HG03066 (cell line): Measurements from ENCODE around the gene PAK4.

ENCODE experiments used
- ATAC-seq: cut with Tn5 transposase; IDR thresholded peaks from one replicate; pipeline ENCODE4 v1.9.1; 2021; ENCODE audit warnings: low read depth; ENCODE audit not compliant: unreplicated experiment

The PAK4 gene

GRCh38 chr19:39177110-39177699 is 51.6 kb downstream of the PAK4 start:
- ATAC-seq, result no peak

- ATAC-seq, result no peak
Observed at GRCh38 chr19:39177736-39178135, 52.1 kb downstream of the PAK4 start.

- no peak for ATAC-seq
Observed at GRCh38 chr19:39178296-39179006, 52.9 kb downstream of the PAK4 start.

DNA sequence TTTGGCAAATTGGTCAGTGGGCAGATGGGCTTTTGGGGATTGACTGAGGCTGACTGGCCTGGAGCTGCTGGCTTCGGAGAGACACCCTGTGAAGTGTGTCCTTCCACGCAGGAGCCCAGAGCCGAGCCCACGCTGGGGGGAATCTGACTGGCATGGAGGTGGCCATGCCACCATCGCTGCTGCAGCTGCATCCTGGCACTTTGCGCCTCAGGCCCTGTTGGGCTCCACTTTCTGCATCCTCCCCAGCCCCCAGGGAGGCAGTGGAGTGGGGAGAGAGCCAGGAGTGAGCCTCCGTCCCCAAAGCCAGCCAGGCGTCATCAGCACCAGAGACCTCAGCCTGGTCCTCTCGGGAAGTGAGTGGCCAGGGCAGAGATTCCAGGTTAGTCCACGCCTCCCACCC is 54.2 kb downstream of the PAK4 start:
- no peak for ATAC-seq

GRCh38 chr19:39180749-39181148 is 55.2 kb downstream of the PAK4 start:
- ATAC-seq, result no peak

DNA sequence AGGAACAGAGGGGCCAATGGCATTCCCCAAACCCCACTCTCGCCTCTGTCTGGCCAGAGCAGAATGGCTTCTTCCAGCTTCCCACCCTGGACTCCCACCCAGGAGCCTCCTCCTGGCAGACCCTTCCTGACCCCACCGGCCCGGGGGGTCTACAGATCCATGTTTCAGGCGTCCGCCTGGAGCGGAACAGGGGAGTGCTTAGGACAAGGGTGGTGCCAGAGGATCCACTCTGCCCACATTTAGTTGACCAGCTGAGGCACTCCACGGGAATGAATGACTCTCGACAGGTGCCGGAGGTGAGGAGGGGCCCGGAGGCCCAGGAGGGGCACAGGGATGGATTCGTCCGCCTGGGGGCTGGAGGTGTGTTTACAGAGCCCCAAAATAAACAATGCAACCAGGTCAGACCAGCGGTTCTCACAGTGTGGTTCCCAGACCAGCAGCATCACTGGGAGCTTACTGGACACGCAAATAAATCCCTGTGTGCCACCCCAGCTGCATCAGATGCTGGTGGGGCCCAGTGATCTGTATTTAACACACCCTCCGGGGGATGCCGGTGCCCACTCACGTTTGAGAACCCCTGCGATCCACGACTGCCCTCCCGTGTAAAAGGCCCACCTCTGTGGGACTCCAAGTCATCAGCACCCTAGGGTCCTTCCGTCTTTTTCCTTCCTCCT is 56.1 kb downstream of the PAK4 start:
- no peak for ATAC-seq

DNA sequence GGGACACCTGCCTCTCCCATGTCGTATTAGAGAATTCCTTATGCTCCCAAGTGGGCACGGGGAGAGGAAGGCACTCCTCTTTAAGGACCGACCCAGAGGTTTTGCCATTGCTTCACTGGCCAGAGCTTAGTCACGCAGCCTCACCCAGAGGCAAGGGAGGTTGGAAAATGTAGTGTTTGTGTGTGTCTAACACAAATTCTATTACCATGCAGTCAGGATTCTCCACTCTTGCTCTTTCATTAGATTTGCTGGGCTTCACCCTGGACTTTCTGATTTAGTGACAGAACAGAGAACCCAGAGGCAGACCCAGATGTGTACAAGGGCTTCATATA is 56.6 kb downstream of the PAK4 start:
- ATAC-seq, result no peak

- ATAC-seq, result no peak
Observed at GRCh38 chr19:39183104-39183503, 57.5 kb downstream of the PAK4 start.

DNA sequence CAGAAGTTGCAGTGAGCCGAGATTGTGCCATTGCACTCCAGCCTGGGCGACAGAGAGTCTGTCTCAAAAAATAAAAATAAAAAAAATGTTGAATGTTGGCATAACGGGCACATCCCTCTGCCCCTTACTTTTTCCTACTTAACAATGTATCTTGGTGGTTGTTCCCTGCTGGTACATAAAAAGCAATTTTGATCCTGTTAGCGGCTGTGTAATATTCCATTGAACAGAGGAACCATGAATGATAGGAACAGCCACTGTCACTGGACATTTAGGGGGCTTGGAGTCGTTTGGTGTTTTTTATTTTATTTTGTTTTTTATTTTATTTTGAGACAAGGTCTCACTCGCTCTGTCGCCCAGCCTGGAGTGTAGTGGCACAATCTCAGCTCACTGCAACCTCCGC is 60.8 kb downstream of the PAK4 start:
- no peak for ATAC-seq

DNA sequence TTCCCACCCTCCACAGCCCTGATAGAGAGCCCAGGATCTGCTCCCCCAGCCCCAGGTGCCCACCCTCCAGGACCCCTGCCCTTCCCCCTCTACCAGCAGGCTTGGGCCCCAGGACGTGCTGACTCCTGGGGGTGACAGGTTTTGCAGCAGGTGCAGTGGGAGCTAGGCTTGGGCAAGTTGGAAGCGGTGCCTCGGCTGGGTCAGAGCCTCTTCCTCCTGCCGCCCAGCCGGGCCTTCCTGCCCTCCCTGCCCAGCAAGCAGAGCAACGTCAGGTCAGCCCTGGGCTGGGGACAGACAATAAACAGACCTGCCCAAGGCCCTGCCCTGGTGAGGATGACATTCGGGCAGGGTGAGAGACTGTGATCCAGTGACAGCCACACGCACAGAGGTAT is 62.0 kb downstream of the PAK4 start:
- no peak for ATAC-seq

- no peak for ATAC-seq
Observed at GRCh38 chr19:39188960-39189359, 63.4 kb downstream of the PAK4 start.

GRCh38 chr19:39190768-39191167 is 65.2 kb downstream of the PAK4 start:
- ATAC-seq, result no peak

- ATAC-seq, result no peak
Observed at GRCh38 chr19:39192846-39193245, 67.3 kb downstream of the PAK4 start.

GRCh38 chr19:39193803-39194202 is 68.2 kb downstream of the PAK4 start:
- ATAC-seq, result no peak

DNA sequence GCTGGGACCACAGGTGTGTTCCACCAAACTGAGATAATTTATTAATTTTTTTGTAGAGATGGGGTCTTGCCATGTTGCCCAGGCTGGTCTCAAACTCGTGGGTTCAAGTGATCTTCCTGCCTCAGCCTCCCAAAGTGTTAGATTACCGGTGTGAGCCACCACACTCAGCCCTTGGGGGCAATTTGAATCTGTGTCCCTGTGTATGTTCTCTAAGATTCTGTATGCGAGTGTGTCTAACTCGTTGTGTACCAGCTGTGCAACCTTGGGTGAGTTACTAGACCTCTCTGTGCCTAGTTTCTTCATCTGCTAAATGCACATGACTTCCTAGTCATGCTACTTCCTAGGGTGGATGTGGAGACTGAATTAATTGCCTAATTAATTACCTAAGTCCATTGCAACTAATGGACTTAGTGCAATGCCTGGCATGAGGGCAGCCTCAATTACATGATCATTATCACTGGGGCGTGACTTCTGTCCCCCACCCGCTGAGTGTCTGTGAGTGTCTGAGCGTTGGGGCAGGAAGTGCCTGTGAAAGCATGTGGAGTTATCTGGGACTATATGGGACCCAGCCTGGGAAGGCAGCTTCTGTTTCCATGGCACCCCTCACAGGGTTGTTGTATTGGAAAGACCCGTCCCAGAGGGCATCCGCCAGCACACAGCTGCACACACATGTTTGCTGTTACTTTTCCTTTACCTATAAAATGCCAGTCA is 69.4 kb downstream of the PAK4 start:
- no peak for ATAC-seq

DNA sequence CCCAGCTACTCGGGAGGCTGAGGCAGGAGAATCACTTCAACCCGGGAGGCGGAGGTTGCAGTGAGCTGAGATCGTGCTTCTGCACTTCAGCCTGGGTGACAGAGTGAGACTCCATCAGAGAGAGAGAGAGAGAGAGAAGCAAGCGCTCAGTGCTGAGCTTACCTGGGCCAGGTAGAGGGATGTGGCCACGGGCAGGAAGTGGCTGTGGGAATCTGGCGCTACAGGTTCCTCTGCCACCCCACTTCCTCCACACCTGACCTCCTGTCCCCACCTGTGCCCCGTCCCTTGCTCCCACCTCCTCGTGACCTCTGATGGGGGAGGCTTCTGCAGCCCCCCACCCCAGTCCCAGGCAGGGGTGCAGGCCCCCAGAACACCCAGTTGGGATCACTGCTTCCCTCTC is 70.2 kb downstream of the PAK4 start:
- no peak for ATAC-seq

GRCh38 chr19:39196320-39196719 is 70.7 kb downstream of the PAK4 start:
- no peak for ATAC-seq

- no peak for ATAC-seq
Observed at GRCh38 chr19:39196860-39197562, 71.4 kb downstream of the PAK4 start, which contains the start of gene NCCRP1. Gene NCCRP1, plus strand, starts transcription at chr19:39196964. Its CDS starts 19 bp downstream, at chr19:39196983.

DNA sequence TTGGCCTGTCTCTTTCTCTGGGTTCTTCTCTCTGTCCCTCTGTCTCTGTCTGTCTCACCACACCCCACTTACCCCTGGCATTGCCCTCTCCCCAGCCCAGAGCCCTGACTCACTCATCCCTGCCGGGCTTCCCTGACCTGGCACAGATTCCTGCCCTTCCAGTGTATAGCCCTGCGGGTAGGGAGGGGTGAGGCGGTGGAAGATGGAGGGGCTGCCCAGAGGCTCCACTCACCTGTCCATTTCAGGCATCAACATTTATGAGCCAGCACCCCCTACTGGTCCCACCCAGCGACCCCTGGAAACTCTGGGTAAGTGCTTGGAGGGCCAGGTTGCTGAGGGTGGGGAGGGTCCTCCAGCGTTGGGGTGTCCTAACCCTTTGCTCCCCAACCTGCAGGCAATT is 72.2 kb downstream of the PAK4 start:
- ATAC-seq, result no peak

GRCh38 chr19:39199025-39199424 is 73.4 kb downstream of the PAK4 start:
- no peak for ATAC-seq
